Loucy (cell line): ENCODE results near the gene RAD51B.

Source experiments
- EZH2phosphoT487 ChIP-seq: fragments of 200-600 bp; IDR thresholded peaks from 2 replicates; pipeline ENCODE4 v1.6.1; 2018; ENCODE audit warnings: antibody characterized with exemption, mild to moderate bottlenecking, moderate library complexity, borderline replicate concordance
- TF ChIP-seq, protein P1 (sequence below): fragments of 200-600 bp; sonication (generic); conservative IDR thresholded peaks from 2 replicates; pipeline ENCODE4 v1.5.1; 2014; ENCODE audit warnings: mild to moderate bottlenecking, antibody characterized with exemption, low read length

DNA sequence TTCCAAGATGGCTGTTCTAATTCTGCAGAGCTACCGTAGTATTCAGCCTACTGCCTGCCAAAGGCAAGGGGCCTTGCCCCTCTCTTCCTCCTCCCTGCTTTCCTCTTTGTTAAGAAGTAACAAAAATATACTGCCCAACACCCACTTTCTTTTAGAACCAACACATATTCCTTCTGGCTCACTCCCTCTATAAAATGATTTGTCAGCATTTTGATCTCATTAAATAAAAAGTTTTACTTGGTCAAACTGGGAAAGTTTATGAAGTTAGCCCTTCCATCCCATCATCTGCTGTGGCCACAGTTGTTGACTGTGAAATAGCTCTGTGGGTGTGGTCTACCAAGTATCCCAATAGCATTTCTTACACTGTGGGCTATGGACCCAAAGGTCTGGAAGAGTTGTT, 500.9 kb downstream of the RAD51B start:
- TF ChIP-seq, protein P1, sequence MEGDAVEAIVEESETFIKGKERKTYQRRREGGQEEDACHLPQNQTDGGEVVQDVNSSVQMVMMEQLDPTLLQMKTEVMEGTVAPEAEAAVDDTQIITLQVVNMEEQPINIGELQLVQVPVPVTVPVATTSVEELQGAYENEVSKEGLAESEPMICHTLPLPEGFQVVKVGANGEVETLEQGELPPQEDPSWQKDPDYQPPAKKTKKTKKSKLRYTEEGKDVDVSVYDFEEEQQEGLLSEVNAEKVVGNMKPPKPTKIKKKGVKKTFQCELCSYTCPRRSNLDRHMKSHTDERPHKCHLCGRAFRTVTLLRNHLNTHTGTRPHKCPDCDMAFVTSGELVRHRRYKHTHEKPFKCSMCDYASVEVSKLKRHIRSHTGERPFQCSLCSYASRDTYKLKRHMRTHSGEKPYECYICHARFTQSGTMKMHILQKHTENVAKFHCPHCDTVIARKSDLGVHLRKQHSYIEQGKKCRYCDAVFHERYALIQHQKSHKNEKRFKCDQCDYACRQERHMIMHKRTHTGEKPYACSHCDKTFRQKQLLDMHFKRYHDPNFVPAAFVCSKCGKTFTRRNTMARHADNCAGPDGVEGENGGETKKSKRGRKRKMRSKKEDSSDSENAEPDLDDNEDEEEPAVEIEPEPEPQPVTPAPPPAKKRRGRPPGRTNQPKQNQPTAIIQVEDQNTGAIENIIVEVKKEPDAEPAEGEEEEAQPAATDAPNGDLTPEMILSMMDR = no peak
- TF ChIP-seq EZH2phosphoT487 = no peak
